ENCODE results near the gene FOXE3.

GRCh38 chr1:47460456-47460855 lies 44.4 kb downstream of the FOXE3 start:
- TF ChIP-seq POLR2AphosphoS5 (IDR thresholded peaks at IDR 0.05; ENCODE audit: low read depth, low read length), result no peak
- TF ChIP-seq REST (IDR thresholded peaks at IDR 0.05; ENCODE audit: insufficient read depth in 1 of 2, low read depth in 2 of 2, low read length in 2 of 2), result no peak
- no peak for TF ChIP-seq TAF1 (IDR thresholded peaks at IDR 0.05; ENCODE audit: borderline replicate concordance, insufficient read depth, low read length)
- TF ChIP-seq FOXP2 (optimal IDR thresholded peaks at IDR 0.05; ENCODE audit: borderline replicate concordance, extremely low read depth, extremely low read length, insufficient read depth), result no peak

Measured in PFSK-1 (cell line).